D341Med (cell line): ENCODE data around the gene DSC2.

Experiments used
- DNase-seq: peaks from one replicate; pipeline ENCODE4 v3.0.0; 2012; ENCODE audit warnings: low spot score

DSC2 gene

GRCh38 chr18:31098878-31099277, 3.3 kb downstream of the DSC2 start:
- no peak for DNase-seq

- DNase-seq, result no peak
These were observed 4.6 kb downstream of the DSC2 start for GRCh38 chr18:31097666-31098065.

- DNase-seq, result no peak
These were observed 8.3 kb downstream of the DSC2 start for GRCh38 chr18:31093880-31094279.

- DNase-seq, result no peak
These were observed 8.9 kb downstream of the DSC2 start for GRCh38 chr18:31093294-31093693.

- DNase-seq, result no peak
These were observed 10.9 kb downstream of the DSC2 start for GRCh38 chr18:31091350-31091749.

GRCh38 chr18:31088532-31088931, 13.7 kb downstream of the DSC2 start:
- DNase-seq, result no peak

GRCh38 chr18:31079973-31080372, 22.2 kb downstream of the DSC2 start:
- no peak for DNase-seq

GRCh38 chr18:31077878-31078277, 24.3 kb downstream of the DSC2 start:
- DNase-seq, result no peak

- DNase-seq, result no peak
These were observed 30.0 kb downstream of the DSC2 start for GRCh38 chr18:31072175-31072574.

GRCh38 chr18:31070206-31070605, 32.0 kb downstream of the DSC2 start:
- no peak for DNase-seq

GRCh38 chr18:31066266-31066665, 36.0 kb downstream of the DSC2 start:
- DNase-seq, result no peak

- no peak for DNase-seq
These were observed 37.0 kb downstream of the DSC2 start for GRCh38 chr18:31065036-31065773.

GRCh38 chr18:31064130-31064529, 38.1 kb downstream of the DSC2 start:
- DNase-seq, result no peak

GRCh38 chr18:31061945-31062344, 40.3 kb downstream of the DSC2 start:
- DNase-seq, result no peak

- no peak for DNase-seq
These were observed 43.3 kb downstream of the DSC2 start for GRCh38 chr18:31058897-31059296.

GRCh38 chr18:31057917-31058316, 44.3 kb downstream of the DSC2 start:
- DNase-seq, result no peak

- DNase-seq, result no peak
These were observed 45.2 kb downstream of the DSC2 start for GRCh38 chr18:31057051-31057450.

GRCh38 chr18:31056296-31056695, 45.9 kb downstream of the DSC2 start:
- no peak for DNase-seq

GRCh38 chr18:31050635-31051034, 51.6 kb downstream of the DSC2 start:
- DNase-seq, result no peak

- DNase-seq, result no peak
These were observed 53.0 kb downstream of the DSC2 start for GRCh38 chr18:31049189-31049588.

- no peak for DNase-seq
These were observed 54.0 kb downstream of the DSC2 start for GRCh38 chr18:31048216-31048615.

GRCh38 chr18:31046916-31047315, 55.3 kb downstream of the DSC2 start:
- DNase-seq, result no peak

GRCh38 chr18:31045599-31045998, 56.6 kb downstream of the DSC2 start:
- no peak for DNase-seq

GRCh38 chr18:31044926-31045325, 57.3 kb downstream of the DSC2 start:
- no peak for DNase-seq
